Germinal center (tissue), 1 donor: ENCODE measurements around the gene ALG10B.

Source experiments
- DNase-seq: peaks from one replicate; pipeline ENCODE4 v3.0.0; 2012; ENCODE audit warnings: mixed read lengths, low spot score

ALG10B gene

DNA sequence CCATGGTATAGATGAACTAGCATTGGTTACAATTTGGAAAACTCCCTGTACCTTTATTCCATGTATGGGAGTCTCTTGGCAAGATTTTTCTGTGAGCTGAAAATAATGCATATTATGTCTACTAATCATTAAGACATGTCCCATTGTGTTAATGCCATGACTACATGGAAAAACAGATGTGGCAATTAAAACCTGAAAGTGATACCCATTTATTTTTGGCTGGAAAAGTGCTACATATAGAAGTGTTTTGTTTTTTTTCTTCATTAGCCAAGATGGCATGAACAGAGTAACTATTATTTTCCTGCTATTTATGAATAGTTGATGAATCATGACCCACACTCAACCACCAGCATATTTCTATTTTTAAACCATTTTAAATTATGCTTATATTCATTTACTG lies 58.2 kb downstream of the ALG10B start:
- no peak for DNase-seq
